DMS114 treated with DMSO at 0.1 percent for 48 hours (cell line): Measurements from ENCODE around the gene WIZ.

Experiments used
- DNase-seq: peaks from one replicate; lab custom pipeline; 2025; ENCODE audit not compliant: unreplicated experiment; lab: John Stamatoyannopoulos, UW

The WIZ gene

DNA sequence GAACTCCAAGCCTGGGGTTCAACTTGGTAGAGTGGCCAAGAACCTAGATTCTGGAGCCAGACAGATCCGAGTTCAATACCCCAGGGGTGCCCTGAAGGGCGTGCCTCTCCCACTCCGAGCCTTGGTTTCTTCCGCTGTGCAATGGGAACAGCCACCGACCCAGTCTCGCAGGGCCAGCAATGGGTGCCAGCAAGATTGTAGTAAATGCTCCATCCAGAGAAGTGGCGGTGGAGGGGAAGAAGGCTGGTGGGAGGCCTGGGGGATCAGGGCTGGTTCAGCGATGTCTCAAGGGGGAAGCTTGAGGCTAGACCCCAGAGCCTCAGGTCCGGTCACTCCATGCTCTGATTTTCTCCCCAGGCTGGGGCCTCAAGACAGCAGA, 4.5 kb downstream of the WIZ start:
- no peak for DNase-seq

DNA sequence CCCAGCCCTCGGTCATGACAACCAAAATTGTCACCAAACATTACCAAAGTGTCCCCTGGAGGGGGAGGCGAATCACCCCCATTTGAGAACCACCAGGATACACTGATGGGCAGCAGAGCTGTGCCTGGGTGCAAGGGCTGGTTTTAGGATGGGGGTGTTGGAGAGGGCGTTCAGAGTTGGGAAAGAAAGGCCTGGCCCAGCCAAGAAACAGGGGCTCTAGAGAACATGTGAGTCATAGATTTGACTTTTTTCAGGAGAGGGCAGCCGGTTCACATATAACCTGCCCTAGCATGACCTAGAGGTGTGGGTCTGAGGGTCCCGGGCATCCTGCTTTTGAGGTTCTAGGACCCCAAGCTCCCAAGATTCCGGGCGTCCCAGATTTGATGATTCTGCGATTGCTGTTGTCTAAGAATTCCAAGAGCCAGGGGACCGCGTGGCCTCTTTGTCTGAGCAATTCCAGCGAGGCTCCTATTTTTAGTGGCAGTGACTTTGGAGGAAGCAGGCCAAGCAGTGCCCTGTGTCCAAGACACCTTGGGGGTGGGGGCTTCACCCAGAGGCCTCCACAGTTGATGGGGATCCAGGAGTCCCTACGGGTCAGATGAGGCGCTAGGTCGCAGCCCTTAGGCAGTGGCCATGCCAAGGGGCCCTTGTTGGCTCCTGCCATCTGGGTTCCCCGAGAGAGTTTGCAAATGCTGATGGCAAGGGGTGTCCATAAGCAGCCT, 5.1 kb downstream of the WIZ start:
- no peak for DNase-seq

DNA sequence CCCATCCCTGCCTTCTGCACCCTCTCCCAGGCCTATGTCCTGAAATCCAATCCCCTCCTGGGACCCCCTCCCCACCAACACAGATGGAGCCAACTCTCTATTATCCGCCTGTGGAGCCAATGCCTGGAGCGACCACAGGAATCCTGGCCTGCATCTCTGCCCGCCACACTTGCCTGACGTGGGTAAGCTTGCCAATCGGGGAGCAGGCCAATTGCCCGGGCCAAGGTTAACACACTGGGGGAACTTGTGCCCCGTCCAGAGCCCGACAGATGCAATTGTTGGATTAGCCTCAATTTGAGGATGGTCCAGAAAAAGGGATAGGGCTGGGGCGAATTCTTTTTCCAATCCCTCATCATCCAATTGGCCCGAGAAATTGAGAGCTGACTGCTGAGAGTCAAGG, 5.9 kb downstream of the WIZ start:
- DNase-seq = no peak

DNA sequence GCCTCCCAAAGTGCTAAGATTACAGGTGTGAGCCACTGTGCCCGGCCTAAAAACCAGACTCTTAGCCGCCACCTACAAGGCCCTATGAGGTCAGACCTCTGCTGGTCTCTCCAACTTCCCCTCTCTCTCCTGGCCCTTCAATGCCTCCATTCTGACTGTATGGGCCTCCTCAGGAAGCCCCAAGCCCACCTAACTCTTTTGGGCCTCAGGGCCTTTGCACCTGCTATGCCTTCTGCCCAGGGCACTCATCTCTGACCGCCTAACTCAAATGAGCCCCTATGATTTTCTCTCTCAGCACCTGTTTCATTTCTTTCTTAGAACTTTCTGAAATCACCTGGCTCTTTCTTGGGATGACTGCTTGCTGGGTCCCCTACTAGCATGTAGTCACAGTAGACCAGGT, 6.4 kb downstream of the WIZ start:
- no peak for DNase-seq

DNA sequence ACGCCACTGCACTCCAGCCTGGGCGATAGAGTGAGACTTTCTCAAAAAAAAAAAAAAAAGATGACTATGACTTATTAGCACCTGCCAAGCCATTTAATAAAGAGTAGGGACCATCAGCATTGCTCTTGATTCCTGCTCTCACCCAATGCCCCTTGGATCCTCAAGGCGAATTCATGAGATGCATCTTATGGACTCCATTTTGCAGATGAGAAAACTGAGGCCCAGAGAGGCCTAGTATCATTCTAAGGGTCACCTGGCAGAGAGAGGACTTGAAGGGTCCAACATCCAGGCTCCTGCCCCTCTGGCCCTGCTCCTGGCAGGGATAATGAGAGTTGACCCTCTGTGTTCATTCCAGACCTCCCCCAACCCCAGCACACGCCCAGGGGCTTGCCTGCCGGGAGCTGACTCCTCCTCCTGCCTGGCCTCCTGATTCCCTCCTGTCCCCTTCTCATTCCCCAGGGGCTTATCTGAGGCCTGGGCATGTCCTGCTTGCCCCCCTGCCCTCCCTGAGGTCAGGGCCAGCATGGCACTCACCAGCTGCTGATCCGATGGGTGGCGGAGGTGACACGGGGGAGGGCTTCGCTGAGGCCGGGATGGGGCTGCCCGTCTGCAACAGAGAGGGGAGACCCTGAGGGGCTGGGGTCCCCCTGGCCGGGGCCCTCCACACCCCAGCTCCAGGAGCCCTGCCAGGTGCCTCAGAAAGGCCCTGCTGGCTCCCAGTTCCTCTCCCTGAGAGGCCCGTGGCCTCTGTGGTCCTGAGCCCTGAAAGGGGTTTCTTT, 7.4 kb downstream of the WIZ start:
- no peak for DNase-seq

DNA sequence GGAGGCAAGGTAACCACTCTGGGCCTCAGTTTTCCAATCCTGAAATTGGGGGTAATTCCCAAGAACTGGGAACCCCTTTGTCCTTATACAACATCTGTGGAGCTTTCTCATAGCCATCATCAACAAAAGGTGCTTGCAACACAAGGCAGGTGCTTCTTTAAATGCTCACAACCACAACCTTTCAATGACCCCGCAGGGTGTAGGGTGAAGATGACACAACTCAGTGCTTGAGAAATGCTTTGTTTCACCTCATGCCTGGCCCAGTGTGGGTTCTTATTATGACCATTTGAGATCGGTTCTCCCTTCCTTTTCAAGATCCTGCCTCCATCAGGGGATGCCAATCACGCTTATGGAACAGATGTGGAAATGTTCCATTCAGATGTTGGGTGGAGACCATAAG, 8.4 kb downstream of the WIZ start:
- no peak for DNase-seq

DNA sequence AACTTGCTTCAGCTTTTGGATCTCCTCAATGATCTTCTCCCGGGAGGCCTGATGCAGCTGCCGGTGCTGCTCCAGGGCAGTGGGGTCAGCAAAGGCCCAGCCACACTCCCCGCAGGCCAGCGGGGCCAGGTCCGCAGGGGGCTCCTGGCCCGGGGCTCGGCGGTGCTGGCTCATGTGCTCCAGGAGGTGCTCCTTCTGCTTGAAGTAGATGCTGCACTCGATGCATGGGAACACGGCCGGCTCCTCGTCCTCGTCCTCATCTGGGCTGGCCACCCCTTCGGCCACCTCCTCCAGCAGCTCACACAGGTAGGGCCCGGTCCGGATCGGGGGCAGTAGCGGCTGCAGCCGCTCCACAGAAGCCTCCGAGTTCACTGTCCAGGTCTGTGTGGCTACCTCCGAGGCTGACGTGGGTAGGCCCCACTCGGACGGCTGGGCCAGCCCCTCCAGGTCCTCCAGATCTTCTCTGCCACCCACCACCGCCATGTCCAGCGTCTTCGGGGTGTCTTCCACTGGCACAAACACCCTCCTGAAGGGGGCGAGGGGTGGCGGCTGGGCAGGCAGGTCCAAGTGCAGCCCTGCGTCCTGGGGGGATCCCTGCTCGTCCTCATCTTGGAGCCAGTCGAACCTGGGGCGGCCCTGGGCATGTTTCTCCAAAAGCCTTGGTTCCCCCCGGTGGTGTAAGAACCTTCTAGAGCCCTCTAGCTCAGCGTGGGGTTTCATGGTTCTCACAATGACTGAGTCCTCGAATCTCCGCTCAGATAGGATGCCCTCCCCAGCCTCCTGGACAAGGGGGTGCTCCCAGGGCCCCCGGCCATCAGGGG, 9.7 kb downstream of the WIZ start:
- no peak for DNase-seq

DNA sequence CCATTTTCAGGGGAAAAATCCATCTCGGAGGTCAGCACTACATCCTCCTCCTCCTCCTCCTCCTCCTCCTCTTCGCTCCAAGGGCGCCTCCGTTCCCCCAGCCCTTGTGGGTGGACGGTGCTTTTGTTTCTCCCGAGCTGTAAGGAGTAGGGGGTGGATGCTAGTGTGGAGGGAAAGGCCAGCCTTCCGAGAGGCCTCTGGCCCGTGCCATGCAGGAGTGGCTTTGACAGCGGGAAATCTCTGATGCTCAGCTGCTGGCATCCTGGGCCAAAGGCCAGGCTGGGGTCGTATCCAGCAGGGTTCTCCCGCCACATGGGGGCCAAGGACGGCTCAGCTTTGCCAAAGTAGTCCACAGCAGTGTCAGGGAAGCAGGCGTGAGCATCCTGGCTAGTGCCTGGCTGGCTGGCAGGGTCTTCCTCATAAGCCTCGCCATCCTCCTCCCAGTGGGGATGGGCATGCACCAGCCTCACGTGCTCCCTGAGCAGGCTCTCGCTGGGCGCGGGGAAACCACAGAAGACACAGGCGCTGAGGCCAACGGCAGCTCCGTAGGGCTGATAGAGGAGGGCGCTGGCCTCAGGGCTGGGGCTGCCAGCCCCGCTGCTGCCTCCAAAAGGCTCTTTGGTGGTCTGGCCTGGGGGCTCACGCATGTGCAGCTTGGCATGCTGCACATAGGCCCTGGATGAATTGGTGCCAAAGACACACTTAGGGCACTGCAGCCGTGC, 10.5 kb downstream of the WIZ start:
- DNase-seq = no peak

DNA sequence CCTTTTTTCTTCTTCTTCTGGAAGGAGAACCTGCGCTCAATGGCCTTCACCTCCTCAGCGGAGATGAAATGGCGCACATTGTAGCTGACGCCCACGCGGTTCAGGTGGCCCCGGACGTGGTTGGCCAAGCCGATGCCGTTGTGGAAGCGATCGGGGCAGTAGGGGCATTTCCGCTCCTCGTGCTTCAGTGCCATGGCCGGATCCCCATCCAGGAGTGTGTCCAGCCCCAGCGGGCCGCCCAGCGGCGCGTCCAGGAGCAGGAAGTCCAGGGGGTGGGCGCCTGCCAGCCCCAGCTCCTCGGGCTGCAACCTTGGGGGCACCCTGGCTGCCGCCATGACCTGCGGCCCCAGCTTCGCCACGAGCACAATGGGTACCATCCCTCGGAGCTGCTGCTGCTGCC, 11.2 kb downstream of the WIZ start:
- no peak for DNase-seq

DNA sequence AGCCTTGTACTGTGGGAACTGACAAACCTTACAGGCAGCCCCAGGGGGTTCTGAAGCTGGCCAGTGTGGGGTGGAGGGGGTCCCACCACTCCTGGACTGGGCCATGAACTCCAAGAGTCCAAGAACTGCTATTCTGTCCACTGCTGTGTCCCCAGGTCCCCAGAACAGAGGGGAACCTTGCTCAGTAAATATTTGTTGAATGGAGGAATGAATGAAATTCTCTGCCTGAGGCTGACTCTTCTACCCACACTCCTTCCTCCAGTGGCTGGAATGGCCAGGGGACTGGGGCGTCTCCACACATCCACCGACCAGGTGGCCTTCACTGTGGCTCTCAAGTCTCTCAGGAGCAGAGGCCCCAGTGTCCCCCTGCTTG, 11.6 kb downstream of the WIZ start:
- no peak for DNase-seq

DNA sequence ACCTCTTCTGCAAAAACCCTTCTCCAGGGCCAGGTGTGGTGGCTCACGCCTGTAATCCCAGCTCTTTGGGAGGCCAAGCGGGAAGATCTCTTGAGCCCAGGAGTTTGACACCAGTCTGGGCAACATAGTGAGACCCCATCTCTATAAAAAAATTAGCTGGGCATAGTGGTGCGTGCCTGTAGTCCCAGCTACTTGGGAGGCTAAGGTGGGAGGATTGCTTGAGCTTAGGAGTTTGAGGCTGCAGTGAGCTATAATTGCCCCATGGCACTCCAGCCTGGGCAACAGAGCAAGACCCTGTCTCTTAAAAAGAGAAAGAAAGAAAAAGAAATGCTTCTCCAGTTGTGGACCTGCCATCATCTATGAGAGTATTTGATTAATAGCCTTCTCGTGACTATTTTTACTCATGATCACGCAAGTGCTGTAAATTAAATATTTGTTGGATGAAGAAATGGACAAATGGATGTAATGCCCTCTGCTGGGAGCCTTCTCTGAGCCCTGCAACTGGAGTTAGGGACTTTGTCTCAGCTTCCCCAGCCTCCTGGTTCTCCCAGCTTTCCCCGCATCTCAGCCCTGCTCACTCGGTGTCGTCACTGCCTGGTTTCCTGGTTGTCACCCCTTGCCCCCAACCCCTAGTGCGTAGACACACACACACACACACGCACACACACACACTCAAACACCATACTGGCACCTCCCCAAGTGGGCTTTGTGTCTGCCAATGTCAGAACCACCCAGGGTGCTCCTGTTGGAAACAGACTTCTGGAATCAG, 12.2 kb downstream of the WIZ start:
- no peak for DNase-seq

DNA sequence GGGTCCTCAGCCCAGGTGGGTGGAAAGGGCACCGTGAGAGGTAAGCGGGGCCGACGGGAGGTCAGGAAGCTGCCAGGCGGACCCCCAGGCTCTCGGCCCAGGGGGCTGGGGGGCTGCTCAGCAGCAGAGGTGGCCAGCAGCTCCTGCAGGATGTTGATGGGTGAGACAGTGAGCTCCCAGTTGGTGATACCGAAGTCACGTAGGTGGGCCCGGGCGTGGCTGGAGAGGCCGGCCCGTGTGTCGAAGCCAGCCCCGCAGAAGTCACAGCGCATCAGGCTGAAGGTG, 13.0 kb downstream of the WIZ start:
- no peak for DNase-seq

DNA sequence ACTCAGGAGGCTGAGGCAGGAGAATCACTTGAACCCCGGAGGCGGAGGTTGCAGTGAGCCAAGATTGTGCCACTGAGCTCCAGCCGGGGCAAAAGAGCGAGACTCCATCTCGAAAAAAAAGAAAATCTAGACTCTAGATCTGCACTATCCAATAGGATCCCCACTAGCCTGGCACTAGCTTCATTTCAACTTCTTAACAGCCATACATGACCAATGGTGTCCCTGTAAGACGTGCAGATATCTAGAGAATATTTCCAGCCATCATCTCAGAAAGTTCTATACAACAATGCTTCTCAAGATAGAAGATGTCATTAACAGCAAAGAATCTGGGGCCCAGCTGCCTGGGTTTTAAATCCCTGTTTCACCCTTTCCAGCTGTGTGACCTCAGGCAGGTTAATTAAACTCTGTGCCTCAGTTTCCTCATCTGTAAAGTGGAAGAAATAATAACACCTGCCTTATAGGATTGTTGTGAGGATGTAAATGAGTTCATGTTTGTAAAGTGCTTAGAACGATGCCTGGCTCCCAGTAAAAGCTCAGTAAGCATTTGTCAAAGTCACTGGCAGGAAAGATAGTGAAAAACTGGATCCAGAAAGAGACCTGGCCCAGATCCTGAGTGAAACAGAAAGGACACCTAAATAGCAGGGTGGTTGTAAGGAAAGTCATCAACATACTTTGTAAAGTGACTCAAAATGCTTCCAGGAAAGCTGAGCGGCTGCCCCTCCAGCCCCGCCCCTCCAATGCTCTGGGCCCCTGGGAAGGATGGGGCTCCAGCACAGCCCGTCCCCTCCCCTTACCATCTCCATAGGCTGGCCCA, 13.5 kb downstream of the WIZ start:
- DNase-seq = no peak

DNA sequence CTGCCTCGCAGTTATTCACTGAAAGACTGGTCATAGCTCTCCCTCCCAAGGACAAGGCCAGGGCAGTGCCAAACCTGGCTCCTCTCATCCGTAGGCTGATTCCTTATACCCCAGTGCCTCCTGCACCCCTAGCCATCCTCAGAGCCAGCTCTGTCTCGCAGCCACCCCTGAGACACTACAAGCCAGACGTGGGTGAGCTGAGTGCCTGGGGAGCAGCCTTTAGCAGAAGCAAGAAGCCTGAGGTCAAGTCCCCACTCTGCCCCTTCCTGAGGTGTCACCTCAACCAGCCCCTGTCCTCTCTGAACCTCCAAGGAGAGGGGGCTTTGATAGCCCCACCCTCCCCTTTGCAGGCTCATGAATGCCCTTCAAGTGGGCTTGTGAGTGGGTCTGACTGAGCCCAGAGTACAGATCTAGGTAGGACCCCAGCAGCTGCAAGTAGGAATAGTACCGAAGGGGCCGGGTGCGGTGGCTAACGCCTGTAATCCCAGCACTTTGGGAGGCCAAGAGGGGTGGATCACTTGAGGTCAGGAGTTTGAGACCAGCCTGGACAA, 16.2 kb downstream of the WIZ start:
- no peak for DNase-seq

DNA sequence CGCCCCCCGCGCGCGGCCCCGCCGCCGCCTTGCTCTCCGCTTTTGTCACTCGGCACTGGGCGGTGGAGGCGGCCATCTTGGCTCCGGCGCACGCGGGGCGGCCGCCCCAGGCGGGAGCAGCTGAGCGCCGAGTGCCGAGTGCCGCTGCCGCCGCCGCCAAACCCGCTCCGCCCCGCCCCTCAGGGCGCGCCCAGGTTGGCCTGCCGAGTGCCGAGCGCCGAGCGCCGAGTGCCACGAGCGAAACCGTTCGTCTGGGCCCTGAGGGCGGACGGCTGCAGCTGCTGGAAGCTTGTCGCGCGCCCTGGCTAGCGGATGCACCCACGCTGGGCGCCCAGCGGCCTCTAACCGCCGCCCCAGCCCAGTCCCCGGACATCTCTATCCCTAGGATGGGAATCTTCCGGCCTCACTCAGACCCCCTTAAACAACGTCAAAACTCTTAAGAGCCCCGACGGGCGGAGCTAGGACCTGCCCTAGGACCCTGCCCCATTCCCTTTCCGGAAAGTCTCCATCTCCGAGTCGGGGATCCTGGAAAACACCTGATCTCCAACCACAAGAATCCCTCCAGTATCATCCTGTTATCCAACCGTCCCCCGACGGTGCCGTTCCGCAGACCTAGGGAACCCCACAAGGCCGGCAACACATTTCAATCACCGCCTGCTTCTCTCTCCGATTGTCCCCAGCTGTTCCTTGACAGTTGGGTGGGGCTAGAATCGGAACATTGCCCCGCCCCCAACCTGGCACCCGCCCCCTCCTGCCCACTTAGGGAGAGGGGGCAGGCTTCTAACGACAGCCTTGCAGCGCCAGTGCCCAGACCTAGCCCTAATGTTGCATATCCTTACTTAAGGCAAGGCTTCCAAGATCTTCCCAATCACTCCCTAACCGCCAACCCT, 16.9 kb downstream of the WIZ start:
- peak; percentile 77 for DNase-seq

DNA sequence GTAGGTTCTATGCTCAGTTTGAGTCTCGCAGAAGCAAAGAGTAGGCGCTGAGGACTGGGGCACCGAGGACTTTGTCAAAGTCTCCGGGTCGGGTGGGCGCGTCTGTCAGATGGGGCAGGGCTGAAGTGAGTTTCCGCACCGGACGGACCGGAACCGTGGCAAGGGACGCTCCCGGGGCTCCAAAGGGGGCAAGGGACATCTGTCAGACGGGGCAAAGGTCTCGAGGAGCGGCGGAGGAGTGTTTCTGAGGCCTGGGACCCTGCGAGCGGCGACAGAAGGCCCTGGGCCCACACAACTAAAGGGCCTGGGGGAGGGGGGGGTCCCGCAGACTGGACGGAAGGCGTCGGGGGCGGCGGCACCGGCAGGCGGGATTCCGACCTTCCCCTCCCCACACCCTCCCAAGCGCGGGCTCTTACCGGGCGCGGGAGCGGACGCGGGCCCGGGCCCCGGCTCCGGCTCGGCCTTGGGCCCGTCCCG, 17.7 kb downstream of the WIZ start:
- DNase-seq = no peak

DNA sequence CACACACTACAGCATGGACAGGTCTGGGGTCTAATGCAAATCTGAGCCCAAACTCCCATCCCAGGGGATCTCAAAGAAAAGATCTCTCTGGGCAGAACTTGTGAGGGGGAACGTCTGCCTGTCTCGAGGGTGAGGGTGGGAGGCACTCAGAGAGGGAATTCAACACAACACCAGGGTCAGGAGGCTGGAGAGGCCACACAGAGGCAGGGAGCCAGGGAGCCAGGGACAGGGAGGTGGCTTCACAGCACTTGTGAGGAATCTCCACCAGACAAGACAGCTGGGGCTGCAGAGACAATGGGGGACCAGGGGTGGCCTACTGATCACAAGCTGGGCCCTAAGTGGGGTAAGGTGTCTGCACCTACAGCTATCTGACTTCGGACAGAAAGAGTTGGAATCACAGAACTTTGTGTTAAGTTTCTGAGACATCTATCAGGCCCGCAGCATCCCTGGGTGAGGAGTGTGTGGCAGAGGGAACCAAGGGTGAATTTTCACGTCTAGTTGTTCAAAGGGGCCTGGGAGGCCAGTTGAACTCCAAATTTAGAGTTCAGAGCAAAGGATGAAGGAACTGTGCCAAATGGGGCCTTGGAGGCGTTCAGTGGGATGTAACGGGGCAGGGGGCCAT, 18.2 kb downstream of the WIZ start:
- DNase-seq = no peak

DNA sequence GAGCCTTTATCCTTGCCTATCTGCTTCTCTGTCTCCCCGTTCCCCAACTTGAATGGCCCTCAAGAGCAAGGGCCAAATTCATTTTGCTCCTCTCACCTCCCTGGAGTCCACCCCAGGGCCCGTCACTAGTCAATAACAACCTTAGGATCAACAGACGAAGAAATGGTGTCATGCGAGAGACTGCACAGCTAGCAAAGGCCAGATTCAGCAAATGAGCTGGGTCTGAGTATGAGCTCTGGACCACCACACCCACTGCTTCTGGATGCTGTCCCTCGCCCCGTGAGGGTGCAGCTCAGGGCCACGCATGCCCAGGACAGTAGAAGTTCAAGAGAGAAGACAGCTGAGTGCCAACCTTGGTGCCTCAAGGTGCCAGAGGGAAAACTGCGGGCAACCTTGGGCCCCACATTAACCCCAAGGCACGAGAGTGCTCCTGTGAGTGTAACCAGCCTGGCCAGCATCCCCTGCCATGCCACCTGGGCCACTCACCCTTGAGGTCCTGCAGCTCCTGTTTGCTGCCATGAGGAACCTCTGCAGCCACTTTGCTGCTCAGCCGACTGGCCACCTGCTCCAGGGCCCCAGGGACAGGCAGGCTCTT, 19.1 kb downstream of the WIZ start:
- no peak for DNase-seq
